ENCODE measurements around the gene ADIPOR1. TPM values are rescaled to one million over a fixed set of nuclear protein-coding genes. Genes with fewer than 3 reads are reported as not detected.

Gene ADIPOR1
- polyA plus RNA-seq, 1 of the 3 experiments (the other 2 are of a cell fraction) = 82.2 TPM

GRCh38 chr1:202945483-202945882, 12.6 kb downstream of the ADIPOR1 start (continued):
- no peak for TF ChIP-seq MAX (IDR thresholded peaks at IDR 0.05; ENCODE audit: low read depth)
- TF ChIP-seq MXI1 (IDR thresholded peaks at IDR 0.05; ENCODE audit: low read depth, low read length) = no peak
- TF ChIP-seq FOXJ3 (CRISPR knock-in tag; IDR thresholded peaks at IDR 0.05) = no peak
- no peak for TF ChIP-seq USF2 (IDR thresholded peaks at IDR 0.05; ENCODE audit: borderline replicate concordance, low read depth, low read length)
- TF ChIP-seq SIN3A (IDR thresholded peaks at IDR 0.05; ENCODE audit: borderline replicate concordance, low read depth, low read length) = no peak
- no peak for TF ChIP-seq TEAD4 (IDR thresholded peaks at IDR 0.05; ENCODE audit: borderline replicate concordance, insufficient read depth)
- TF ChIP-seq PBX3 (IDR thresholded peaks at IDR 0.05) = no peak

- WGBS (ENCODE audit: low lambda C conversion rate) = 96% methylated on average over 5 of the region's 5 CpGs
Observed at GRCh38 chr1:202944438-202944921, 13.6 kb downstream of the ADIPOR1 start.

More at GRCh38 chr1:202944438-202944921, 13.6 kb downstream of the ADIPOR1 start:
- ChIA-PET CTCF (interaction anchor here (1.4 kb wide), 1 partner anchor 17 kb away, joined by 3 read pairs; the partner anchor contains the start of gene KLHL12), POLR2A (no interaction called here)
- Histone ChIP-seq H3K9me3 (no peaks in the 10 kb centered on the region), H3K79me2 (ENCODE audit: insufficient read depth) (peaks cover 9% of the 10 kb centered on the region), H3K9ac (no peak overlapping the region), H3K9me2 (no peaks in the 10 kb centered on the region), H3K27me3 (ENCODE audit: insufficient read depth) (no peaks in the 10 kb centered on the region), H3K4me2 (no peak overlapping the region), H3K4me1 (ENCODE audit: control insufficient read depth in 1 of 2, insufficient read depth in 2 of 2, low read depth in 1 of 2, low read length in 1 of 2) (no peaks in the 10 kb centered on the region), H4K20me1 (ENCODE audit: insufficient read depth) (no peaks in the 10 kb centered on the region), H3F3A (replicated peaks; ENCODE audit: insufficient read depth) (no peaks in the 10 kb centered on the region), H3K36me3 (replicated peaks in 1 of 2; ENCODE audit: control insufficient read depth in 1 of 2, insufficient read depth in 2 of 2, low read length in 1 of 2) (peaks cover 67 to 72% of the 10 kb centered on the region in 2 experiments), H2AFZ (ENCODE audit: low read depth) (no peak overlapping the region), H3K4me3 (ENCODE audit: low read depth in 2 of 2, low read length in 1 of 2) (no peak overlapping the region), H3K27ac (ENCODE audit: low read depth in 2 of 2, low read length in 1 of 2) (no peak overlapping the region)
- DNase-seq = no peak
- TF ChIP-seq ZBTB33 (IDR thresholded peaks at IDR 0.05; ENCODE audit: borderline replicate concordance, low read depth) = no peak
- TF ChIP-seq ELF1 (IDR thresholded peaks at IDR 0.05) = no peak
- TF ChIP-seq PBX3 (IDR thresholded peaks at IDR 0.05) = no peak
- no peak for TF ChIP-seq TCF12 (IDR thresholded peaks at IDR 0.05)
- TF ChIP-seq RCOR1 (IDR thresholded peaks at IDR 0.05; ENCODE audit: low read length) = no peak
- TF ChIP-seq NFIC (IDR thresholded peaks at IDR 0.05; ENCODE audit: borderline replicate concordance) = no peak
- TF ChIP-seq SIN3A (IDR thresholded peaks at IDR 0.05; ENCODE audit: borderline replicate concordance, low read depth, low read length) = no peak
- TF ChIP-seq RAD21 (IDR thresholded peaks at IDR 0.05; ENCODE audit: low read length) = no peak
- TF ChIP-seq FOXJ3 (CRISPR knock-in tag; IDR thresholded peaks at IDR 0.05) = no peak
- no peak for TF ChIP-seq NRF1 (IDR thresholded peaks at IDR 0.05; ENCODE audit: low read depth, low read length)
- TF ChIP-seq RFX5 (IDR thresholded peaks at IDR 0.05; ENCODE audit: low read length) = no peak
- no peak for TF ChIP-seq MEF2A (IDR thresholded peaks at IDR 0.05; ENCODE audit: borderline replicate concordance, low read depth)
- no peak for TF ChIP-seq EZH2phosphoT487 (IDR thresholded peaks at IDR 0.05; ENCODE audit: borderline replicate concordance, low read depth)
- no peak for TF ChIP-seq FOXM1 (IDR thresholded peaks at IDR 0.05; ENCODE audit: low read depth)
- no peak for TF ChIP-seq MXI1 (IDR thresholded peaks at IDR 0.05; ENCODE audit: low read depth, low read length)
- TF ChIP-seq USF2 (IDR thresholded peaks at IDR 0.05; ENCODE audit: borderline replicate concordance, low read depth, low read length) = no peak
- no peak for TF ChIP-seq RXRA (IDR thresholded peaks at IDR 0.05; ENCODE audit: borderline replicate concordance, low read depth)
- no peak for TF ChIP-seq YY1 (IDR thresholded peaks at IDR 0.05; ENCODE audit: low read depth)

All from SK-N-SH (cell line).